Fibroblast of the aortic adventitia (primary cell): ENCODE results near the gene C12orf43. TPM values are rescaled to one million over a fixed set of nuclear protein-coding genes. Genes with fewer than 3 reads are reported as not detected.

Source experiments
- DNase-seq: peaks from one replicate; pipeline ENCODE4 v3.0.0-alpha.2; 2010; ENCODE audit warnings: low read depth
- H3K4me3 ChIP-seq: 2 replicates; pipeline ENCODE4 v1.5.1; 2011; ENCODE audit warnings: low read depth, mild to moderate bottlenecking, control low read depth, low read length, moderate library complexity
- CTCF ChIP-seq: IDR thresholded peaks from 2 replicates; pipeline ENCODE4 v1.5.1; 2011; ENCODE audit warnings: mild to moderate bottlenecking, low read length, control low read depth, inconsistent platforms; ENCODE audit not compliant: insufficient read depth
- total RNA-seq: library from RNA; depleted of rRNA; stranded (reverse); fragments of >200 nt; gene quantifications from 2 replicates; pipeline ENCODE4 v1.2.3, GENCODE V29; 2012; ENCODE audit warnings: low replicate concordance

Gene C12orf43
- total RNA-seq, 1 donor: 12.7 TPM

GRCh38 chr12:120993496-120993895 lies 22.8 kb downstream of the C12orf43 start:
- no peak for TF ChIP-seq CTCF
- no peak for DNase-seq
- no peak overlapping the region for H3K4me3 ChIP-seq

DNA sequence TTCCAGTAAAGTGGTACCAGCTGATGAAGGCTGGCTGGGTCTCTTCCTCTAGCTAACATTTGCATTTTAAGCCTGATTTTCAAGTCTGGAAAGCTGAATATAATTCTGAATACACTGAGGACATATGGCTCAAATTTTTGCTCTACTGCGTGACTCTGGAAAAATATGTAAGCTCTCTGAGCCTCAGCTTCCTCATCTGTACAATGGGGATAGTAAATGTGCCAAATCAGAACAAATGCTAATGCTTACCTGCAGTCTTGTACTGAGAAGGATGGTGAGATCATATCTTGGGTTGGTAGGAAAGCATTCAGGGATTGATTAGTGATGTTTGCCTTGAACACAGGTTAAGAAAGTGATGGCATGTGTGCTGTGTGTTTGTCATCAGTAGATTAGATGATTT lies 23.3 kb downstream of the C12orf43 start:
- TF ChIP-seq CTCF: no peak
- H3K4me3 ChIP-seq: no peak overlapping the region
- DNase-seq: no peak

DNA sequence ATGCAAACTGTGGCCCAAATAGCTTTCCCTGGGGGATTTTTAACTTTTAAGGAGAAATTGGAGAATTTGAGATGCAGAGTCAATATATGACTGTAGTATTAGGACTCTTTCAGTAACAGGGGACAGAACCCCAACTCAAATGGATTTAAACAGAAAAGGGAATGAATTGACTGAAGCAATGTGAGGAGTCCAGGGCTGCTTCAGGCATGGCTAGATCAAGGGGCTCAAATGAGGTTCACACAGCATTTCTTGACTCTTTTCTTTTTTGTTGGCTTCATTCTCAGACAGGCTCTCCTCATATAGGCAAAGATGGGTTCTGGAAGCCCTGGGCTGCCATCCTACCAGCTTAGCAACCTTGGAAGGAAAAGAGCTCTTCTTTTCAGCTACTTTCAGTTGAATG lies 24.3 kb downstream of the C12orf43 start:
- no peak for TF ChIP-seq CTCF
- DNase-seq: no peak
- no peak overlapping the region for H3K4me3 ChIP-seq

GRCh38 chr12:120990487-120991055 lies 25.7 kb downstream of the C12orf43 start:
- no peak for TF ChIP-seq CTCF
- DNase-seq: no peak
- H3K4me3 ChIP-seq: no peak overlapping the region

DNA sequence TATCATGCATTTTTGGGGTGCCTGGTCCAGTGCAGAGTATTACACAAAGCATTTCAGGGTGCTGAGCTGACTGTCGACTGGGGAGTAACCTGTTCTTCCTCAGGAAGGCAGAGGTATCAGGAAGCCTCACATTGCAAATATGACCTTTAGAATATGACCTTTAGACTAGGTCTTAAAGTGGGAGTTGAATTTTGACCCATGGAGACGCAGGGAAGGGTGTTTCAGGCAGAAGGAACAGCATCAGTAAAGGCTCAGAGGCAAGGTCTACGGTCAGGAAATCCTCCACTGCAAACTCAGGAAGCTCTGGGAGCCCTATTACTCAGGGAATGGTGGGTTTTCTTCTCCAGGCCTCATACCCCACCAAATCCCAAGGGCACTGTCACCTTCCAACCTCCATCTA lies 26.6 kb downstream of the C12orf43 start:
- no peak overlapping the region for H3K4me3 ChIP-seq
- DNase-seq: no peak
- no peak for TF ChIP-seq CTCF

DNA sequence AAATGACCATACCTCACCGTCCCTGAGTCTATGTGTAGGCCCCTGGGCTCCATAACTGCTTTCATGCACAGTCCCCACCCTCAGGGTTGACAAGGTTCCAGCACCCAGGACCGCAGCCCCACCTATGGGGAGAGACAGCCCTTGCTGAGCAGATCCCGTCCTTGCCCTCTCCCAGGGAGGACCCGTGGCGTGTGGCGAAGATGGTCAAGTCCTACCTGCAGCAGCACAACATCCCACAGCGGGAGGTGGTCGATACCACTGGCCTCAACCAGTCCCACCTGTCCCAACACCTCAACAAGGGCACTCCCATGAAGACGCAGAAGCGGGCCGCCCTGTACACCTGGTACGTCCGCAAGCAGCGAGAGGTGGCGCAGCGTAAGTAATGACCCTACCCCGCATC lies 27.6 kb downstream of the C12orf43 start:
- no peak overlapping the region for H3K4me3 ChIP-seq
- no peak for DNase-seq
- no peak for TF ChIP-seq CTCF

- DNase-seq: no peak
- H3K4me3 ChIP-seq: no peak overlapping the region
- TF ChIP-seq CTCF: no peak
These were observed 28.1 kb downstream of the C12orf43 start for GRCh38 chr12:120988234-120988633.
